Skin of body (tissue), 2 donors: ENCODE data around the gene LCE1B. TPM values are rescaled to one million over a fixed set of nuclear protein-coding genes. Genes with fewer than 3 reads are reported as not detected.

Experiments used
- DNase-seq: peaks from one replicate; lab custom pipeline; 2025; lab: John Stamatoyannopoulos, UW
- total RNA-seq: library from RNA; depleted of rRNA; stranded (reverse); fragments of >200 nt; gene quantifications from one replicate; pipeline ENCODE4 v1.2.3, GENCODE V29; 2014

The LCE1B gene
- total RNA-seq, 1 donor from 2014 or later, result 1.9 TPM

DNA sequence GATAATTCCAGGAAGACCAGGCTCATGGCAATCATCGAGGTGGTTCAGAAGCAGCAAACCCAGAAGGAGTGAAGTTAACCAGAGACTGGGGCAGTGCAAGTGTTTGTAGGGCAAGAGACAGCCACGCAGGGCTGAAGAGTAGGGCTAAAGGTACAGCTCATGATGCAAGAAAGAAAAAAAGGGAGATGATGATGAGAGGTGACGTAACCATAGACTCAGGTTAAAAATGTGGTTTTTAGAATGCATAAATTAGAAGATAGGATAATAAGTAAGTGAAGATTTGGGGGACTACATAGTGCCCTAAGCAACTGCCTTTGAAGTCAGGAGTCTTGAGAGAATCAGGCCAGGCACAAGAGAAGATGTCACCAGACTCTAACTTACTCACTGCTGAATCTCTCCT is 48.4 kb downstream of the LCE1B start:
- no peak for DNase-seq

DNA sequence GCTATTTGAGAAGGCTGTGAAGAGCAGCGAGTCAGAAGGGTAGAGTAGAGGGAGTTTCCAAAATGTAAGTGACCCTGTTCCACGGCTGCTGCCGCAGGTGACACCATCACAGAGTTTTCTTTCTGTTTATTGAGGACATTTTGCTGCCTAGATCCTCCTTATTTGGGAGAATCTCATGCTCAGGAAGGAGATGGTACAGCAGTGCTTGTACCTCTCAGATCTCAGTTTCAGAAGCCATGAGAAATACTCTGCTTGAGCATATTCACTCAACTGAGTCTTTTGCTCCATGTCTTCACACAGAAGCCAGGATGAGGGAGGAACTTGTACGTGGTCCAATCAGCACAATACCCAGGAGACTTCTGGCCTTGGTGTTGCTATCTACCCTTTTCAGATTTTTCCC is 49.6 kb downstream of the LCE1B start:
- DNase-seq, result no peak

Other genes starting within 250 kb of the LCE1B start
- gene LCE3E, start 245.2 kb upstream of the LCE1B start, total RNA-seq, result 1.3 TPM
- 1.9 TPM for gene LCE3D, start 231.5 kb upstream of the LCE1B start, total RNA-seq
- gene LCE3C, start 211.7 kb upstream of the LCE1B start, total RNA-seq, result not detected
- not detected for gene LCE3B, start 198.2 kb upstream of the LCE1B start, total RNA-seq
- not detected for gene LCE3A, start 188.9 kb upstream of the LCE1B start, total RNA-seq
- 0.49 TPM for gene LCE2D, start 148.6 kb upstream of the LCE1B start, total RNA-seq
- gene LCE2C, start 136.7 kb upstream of the LCE1B start, total RNA-seq, result 3.4 TPM
- 5.9 TPM for gene LCE2B, start 125.8 kb upstream of the LCE1B start, total RNA-seq
- 1.2 TPM for gene LCE2A, start 113.6 kb upstream of the LCE1B start, total RNA-seq
- not detected for gene LCE4A, start 103.8 kb upstream of the LCE1B start, total RNA-seq
- 0.89 TPM for gene KPRP, start 53.9 kb upstream of the LCE1B start, total RNA-seq
- gene LCE1F, start 36.8 kb upstream of the LCE1B start, total RNA-seq, result not detected
- 0.59 TPM for gene LCE1E, start 25.7 kb upstream of the LCE1B start, total RNA-seq
- gene LCE1D, start 15.2 kb upstream of the LCE1B start, total RNA-seq, result 1.4 TPM
- 9.3 TPM for gene LCE1C, start 5.3 kb upstream of the LCE1B start, total RNA-seq
- 1.7 TPM for gene LCE1A, start 15.5 kb downstream of the LCE1B start, total RNA-seq
- gene LCE6A, start 30.9 kb downstream of the LCE1B start, total RNA-seq, result 4.4 TPM
- gene LCE7A, start 48.0 kb downstream of the LCE1B start, total RNA-seq, result not detected
- gene SMCP, start 66.4 kb downstream of the LCE1B start, total RNA-seq, result not detected
- 71.5 TPM for gene IVL, start 96.6 kb downstream of the LCE1B start, total RNA-seq
- gene SPRR5, start 135.2 kb downstream of the LCE1B start, total RNA-seq, result 1.8 TPM
- gene SPRR4, start 158.7 kb downstream of the LCE1B start, total RNA-seq, result 17.7 TPM
- 6.1 TPM for gene SPRR1A, start 172.1 kb downstream of the LCE1B start, total RNA-seq
- 0.69 TPM for gene SPRR3, start 189.8 kb downstream of the LCE1B start, total RNA-seq
- 22.3 TPM for gene SPRR1B, start 219.2 kb downstream of the LCE1B start, total RNA-seq
- gene SPRR2D, start 229.1 kb downstream of the LCE1B start, total RNA-seq, result 11.3 TPM
- gene SPRR2A, start 245.5 kb downstream of the LCE1B start, total RNA-seq, result 1.6 TPM